HEK293 (cell line): ENCODE results near the gene LHX4.

ENCODE experiments used
- CTCF ChIA-PET: fragments of 350-600 bp; formaldehyde crosslinking; extraction: SDS; loops from one replicate; lab custom pipeline; 2021; ENCODE audit warnings: antibody characterized with exemption; lab: Yijun Ruan, JAX
- POLR2A ChIA-PET: fragments of 300-600 bp; formaldehyde crosslinking; extraction: SDS; loops from one replicate; lab custom pipeline; 2020; ENCODE audit warnings: antibody characterized with exemption, inconsistent platforms; lab: Yijun Ruan, JAX
- H3K27ac ChIP-seq: fragments of 200-500 bp; sonication (Bioruptor generic); 2 replicates; pipeline ENCODE4 v1.5.1; 2014; ENCODE audit warnings: low read depth, low read length, control low read depth, inconsistent platforms; ENCODE audit errors: extremely low read depth
- H3K36me3 ChIP-seq, 2 experiments: fragments of 200-500 bp in 1 of 2; sonication (Bioruptor generic) in 1 of 2; 1 replicate in 1 of 2; 2 replicates in 1 of 2; pipeline ENCODE4 v1.5.1; 2014 to 2017; ENCODE audit warnings: inconsistent platforms in 2 of 2, low read length in 2 of 2; ENCODE audit not compliant: control insufficient read depth in 2 of 2, insufficient read depth in 1 of 2
- H3K4me1 ChIP-seq: fragments of 200-500 bp; sonication (Bioruptor generic); 2 replicates; pipeline ENCODE4 v1.5.1; 2014; ENCODE audit warnings: mild to moderate bottlenecking, low read length, inconsistent platforms; ENCODE audit not compliant: control insufficient read depth, insufficient read depth
- H3K4me3 ChIP-seq: 2 replicates; pipeline ENCODE4 v1.5.1; 2011; ENCODE audit warnings: low read depth, mild to moderate bottlenecking, control low read depth, low read length, moderate library complexity
- H3K9me3 ChIP-seq: fragments of 200-500 bp; sonication (Bioruptor generic); 2 replicates; pipeline ENCODE4 v1.5.1; 2014; ENCODE audit warnings: low read depth, low read length, inconsistent platforms; ENCODE audit not compliant: control insufficient read depth, insufficient read depth
- EGR2 ChIP-seq: fragments of 450-650 bp; formaldehyde crosslinking; IDR thresholded peaks from 2 replicates; pipeline ENCODE4 v1.5.1; 2016; ENCODE audit warnings: low read depth, missing biosample characterization, missing genetic modification characterization
- FEZF1 ChIP-seq: fragments of 450-650 bp; formaldehyde crosslinking; IDR thresholded peaks from 2 replicates; pipeline ENCODE4 v1.5.1; 2016; ENCODE audit warnings: missing biosample characterization, missing genetic modification characterization
- HOXD13 ChIP-seq: sonication (generic); formaldehyde crosslinking; IDR thresholded peaks from 2 replicates; pipeline ENCODE4 v1.8.0; 2022; ENCODE audit warnings: missing genetic modification reagents, borderline replicate concordance
- IKZF3 ChIP-seq: fragments of 450-650 bp; IDR thresholded peaks from 2 replicates; pipeline ENCODE4 v1.5.0; 2018; ENCODE audit warnings: missing biosample characterization, mild to moderate bottlenecking, missing genetic modification characterization, moderate library complexity
- KLF7 ChIP-seq: fragments of 450-650 bp; formaldehyde crosslinking; IDR thresholded peaks from 2 replicates; pipeline ENCODE4 v1.5.1; 2016; ENCODE audit warnings: missing biosample characterization, missing genetic modification characterization, borderline replicate concordance
- OSR2 ChIP-seq: fragments of 450-650 bp; formaldehyde crosslinking; IDR thresholded peaks from 2 replicates; pipeline ENCODE4 v1.5.1; 2016; ENCODE audit warnings: missing biosample characterization, missing genetic modification characterization
- SP7 ChIP-seq: fragments of 450-650 bp; formaldehyde crosslinking; IDR thresholded peaks from 2 replicates; pipeline ENCODE4 v1.5.1; 2016; ENCODE audit warnings: missing biosample characterization, missing genetic modification characterization
- WT1 ChIP-seq: fragments of 450-650 bp; formaldehyde crosslinking; IDR thresholded peaks from 2 replicates; pipeline ENCODE4 v1.5.1; 2016; ENCODE audit warnings: missing biosample characterization, missing genetic modification characterization
- YY1 ChIP-seq: fragments of 450-650 bp; formaldehyde crosslinking; IDR thresholded peaks from 2 replicates; pipeline ENCODE4 v1.5.1; 2018; ENCODE audit warnings: missing biosample characterization, missing genetic modification characterization
- ZNF10 ChIP-seq: fragments of 450-650 bp; formaldehyde crosslinking; IDR thresholded peaks from 2 replicates; pipeline ENCODE4 v1.5.1; 2017; ENCODE audit warnings: missing biosample characterization, missing genetic modification characterization
- ZNF274 ChIP-seq, 2 experiments: fragments of 200-500 bp in 1 of 2; fragments of 450-650 bp in 1 of 2; sonication (Bioruptor generic) in 1 of 2; formaldehyde crosslinking in 1 of 2; IDR thresholded peaks; 2 replicates each; pipeline versions ENCODE4 v1.5.1 to v1.6.1; 2014 to 2016; ENCODE audit warnings: borderline replicate concordance in 1 of 2, inconsistent platforms in 1 of 2, low read length in 1 of 2, missing biosample characterization in 1 of 2, missing genetic modification characterization in 1 of 2
- ZNF302 ChIP-seq: fragments of 450-650 bp; formaldehyde crosslinking; IDR thresholded peaks from 2 replicates; pipeline ENCODE4 v1.5.1; 2016; ENCODE audit warnings: missing biosample characterization, missing genetic modification characterization, low read depth
- ZNF311 ChIP-seq: fragments of 450-650 bp; formaldehyde crosslinking; IDR thresholded peaks from 2 replicates; pipeline ENCODE4 v1.5.1; 2017; ENCODE audit warnings: missing biosample characterization, missing genetic modification characterization, borderline replicate concordance
- ZNF426 ChIP-seq: fragments of 450-650 bp; formaldehyde crosslinking; IDR thresholded peaks from 2 replicates; pipeline ENCODE4 v1.5.1; 2017; ENCODE audit warnings: missing biosample characterization, missing genetic modification characterization, mild to moderate bottlenecking, inconsistent platforms, moderate library complexity
- ZNF433 ChIP-seq: fragments of 450-650 bp; formaldehyde crosslinking; IDR thresholded peaks from 2 replicates; pipeline ENCODE4 v1.5.1; 2016; ENCODE audit warnings: missing biosample characterization, missing genetic modification characterization, low read depth
- ZNF521 ChIP-seq: fragments of 450-650 bp; formaldehyde crosslinking; IDR thresholded peaks from 2 replicates; pipeline ENCODE4 v1.5.1; 2017; ENCODE audit warnings: missing biosample characterization, mild to moderate bottlenecking, missing genetic modification characterization
- ZNF544 ChIP-seq: fragments of 450-650 bp; formaldehyde crosslinking; IDR thresholded peaks from 2 replicates; pipeline ENCODE4 v1.5.0; 2017; ENCODE audit warnings: missing biosample characterization, missing genetic modification characterization
- ZNF600 ChIP-seq: fragments of 450-650 bp; formaldehyde crosslinking; IDR thresholded peaks from 2 replicates; pipeline ENCODE4 v1.5.1; 2016; ENCODE audit warnings: missing biosample characterization, missing genetic modification characterization
- ZNF621 ChIP-seq: fragments of 450-650 bp; formaldehyde crosslinking; IDR thresholded peaks from 2 replicates; pipeline ENCODE4 v1.5.1; 2017; ENCODE audit warnings: missing biosample characterization, missing genetic modification characterization
- ZNF626 ChIP-seq: fragments of 450-650 bp; sonication (Bioruptor Pico); formaldehyde crosslinking; IDR thresholded peaks from 2 replicates; pipeline ENCODE4 v1.5.1; 2018; ENCODE audit warnings: missing biosample characterization, missing genetic modification characterization, inconsistent platforms
- ZNF658 ChIP-seq: fragments of 450-650 bp; formaldehyde crosslinking; IDR thresholded peaks from 2 replicates; pipeline ENCODE4; 2016; ENCODE audit warnings: missing biosample characterization, missing genetic modification characterization
- ZNF664 ChIP-seq: fragments of 450-650 bp; formaldehyde crosslinking; IDR thresholded peaks from 2 replicates; pipeline ENCODE4 v1.5.1; 2016; ENCODE audit warnings: missing biosample characterization, missing genetic modification characterization
- ZNF670 ChIP-seq: fragments of 450-650 bp; formaldehyde crosslinking; IDR thresholded peaks from 2 replicates; pipeline ENCODE4 v1.5.1; 2016; ENCODE audit warnings: missing biosample characterization, missing genetic modification characterization, low read depth
- ZNF76 ChIP-seq: fragments of 450-650 bp; formaldehyde crosslinking; IDR thresholded peaks from 2 replicates; pipeline ENCODE4; 2016; ENCODE audit warnings: low read depth, missing biosample characterization, missing genetic modification characterization, borderline replicate concordance
- ZNF837 ChIP-seq: fragments of 450-650 bp; formaldehyde crosslinking; IDR thresholded peaks from 2 replicates; pipeline ENCODE4 v1.5.1; 2016; ENCODE audit warnings: missing biosample characterization, missing genetic modification characterization
- ZSCAN30 ChIP-seq: fragments of 450-650 bp; IDR thresholded peaks from 2 replicates; pipeline ENCODE4 v1.5.1; 2018; ENCODE audit warnings: missing biosample characterization, mild to moderate bottlenecking, missing genetic modification characterization, moderate library complexity
- TF ChIP-seq, protein P1 (sequence below): fragments of 450-650 bp; formaldehyde crosslinking; IDR thresholded peaks from 2 replicates; pipeline ENCODE4 v1.5.1; 2016; ENCODE audit warnings: missing biosample characterization, missing genetic modification characterization
- TF ChIP-seq, protein P2 (sequence below): fragments of 450-650 bp; formaldehyde crosslinking; IDR thresholded peaks from 2 replicates; pipeline ENCODE4 v1.5.1; 2017; ENCODE audit warnings: missing biosample characterization, missing genetic modification characterization

LHX4 gene

DNA sequence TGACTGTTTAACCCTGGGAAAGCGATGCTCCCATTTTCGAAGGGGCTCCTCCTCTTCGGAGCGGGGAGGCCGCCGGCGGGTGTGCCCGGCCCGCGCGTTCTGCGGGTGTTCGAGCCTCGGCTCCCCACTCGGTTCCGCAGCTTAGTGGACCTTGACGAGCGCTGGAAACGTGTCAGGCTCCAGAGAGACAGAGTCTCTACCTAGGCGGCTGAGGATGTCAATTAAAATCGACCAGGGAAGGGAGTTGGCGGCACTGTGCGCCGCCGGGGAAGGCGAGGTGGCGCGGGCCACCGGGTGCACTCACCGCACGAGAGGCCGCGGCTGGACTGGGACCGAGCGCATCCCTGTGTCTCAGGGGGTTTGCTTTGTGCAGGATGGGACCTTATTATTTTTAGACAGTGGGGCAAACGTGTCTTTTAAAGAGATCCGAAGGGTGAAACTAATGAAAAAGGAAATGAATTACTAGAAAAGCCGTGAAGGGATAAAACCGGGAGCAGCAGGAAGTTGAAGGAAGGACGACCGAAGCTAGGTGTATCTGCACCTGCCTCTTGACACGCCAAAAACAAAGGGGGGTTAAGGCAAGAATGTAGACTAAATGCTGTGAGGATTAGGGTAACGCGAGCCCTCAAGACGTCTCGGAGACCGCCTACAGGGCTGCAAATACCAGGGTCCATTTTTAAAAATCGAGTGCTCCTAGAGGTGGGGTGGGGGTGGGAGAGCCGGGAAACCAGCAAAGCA is 5.6 kb downstream of the LHX4 start (continued):
- TF ChIP-seq KLF7 (tag by site-specific recombination) (no peak), ZNF837 (tag by site-specific recombination) (no peak), IKZF3 (tag by site-specific recombination) (no peak), ZNF626 (tag by site-specific recombination) (no peak), ZNF426 (tag by site-specific recombination) (no peak), ZSCAN30 (tag by site-specific recombination) (no peak)
- TF ChIP-seq, protein P1, sequence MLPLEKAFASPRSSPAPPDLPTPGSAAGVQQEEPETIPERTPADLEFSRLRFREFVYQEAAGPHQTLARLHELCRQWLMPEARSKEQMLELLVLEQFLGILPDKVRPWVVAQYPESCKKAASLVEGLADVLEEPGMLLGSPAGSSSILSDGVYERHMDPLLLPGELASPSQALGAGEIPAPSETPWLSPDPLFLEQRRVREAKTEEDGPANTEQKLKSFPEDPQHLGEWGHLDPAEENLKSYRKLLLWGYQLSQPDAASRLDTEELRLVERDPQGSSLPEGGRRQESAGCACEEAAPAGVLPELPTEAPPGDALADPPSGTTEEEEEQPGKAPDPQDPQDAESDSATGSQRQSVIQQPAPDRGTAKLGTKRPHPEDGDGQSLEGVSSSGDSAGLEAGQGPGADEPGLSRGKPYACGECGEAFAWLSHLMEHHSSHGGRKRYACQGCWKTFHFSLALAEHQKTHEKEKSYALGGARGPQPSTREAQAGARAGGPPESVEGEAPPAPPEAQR (tag by site-specific recombination), result no peak

DNA sequence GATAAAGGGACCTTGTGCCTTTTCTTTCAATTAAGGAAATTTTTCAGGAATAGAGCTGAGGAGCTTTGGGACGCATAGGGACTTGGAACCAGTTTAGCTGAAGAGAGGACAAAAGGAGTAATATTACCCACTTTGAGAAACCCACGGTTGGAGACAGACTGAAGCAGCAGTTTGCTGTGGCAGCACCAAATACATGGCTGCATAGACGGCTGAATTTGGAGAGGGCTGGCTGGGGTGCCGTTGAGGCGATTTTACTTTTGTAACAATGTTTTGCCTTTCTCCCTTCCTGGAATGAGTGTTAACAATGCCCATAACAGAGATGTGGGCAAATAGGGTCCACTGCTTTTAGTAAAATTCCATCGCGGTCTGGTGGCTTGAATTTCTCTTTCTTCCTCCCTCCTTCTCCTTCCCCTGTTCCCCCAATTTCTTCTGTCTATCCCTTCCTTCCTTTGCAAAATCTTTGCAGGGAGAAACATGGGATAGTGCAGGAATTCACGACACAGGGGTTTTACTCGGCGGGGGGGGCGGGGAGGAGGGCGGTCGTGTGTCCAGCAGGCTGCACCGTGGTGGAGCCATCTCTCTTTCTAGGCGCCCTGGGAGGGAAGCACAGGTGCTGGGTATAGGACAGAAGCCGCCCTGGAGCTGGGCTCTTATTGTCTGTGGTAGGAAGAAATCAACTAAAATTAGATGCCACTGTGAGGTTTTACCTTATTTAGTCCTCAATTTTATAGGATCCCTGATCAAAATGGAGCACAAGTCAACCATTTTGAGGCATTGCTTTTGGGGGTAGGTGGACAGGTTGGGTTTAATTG is 6.8 kb downstream of the LHX4 start:
- no peak overlapping the region for H3K4me3 ChIP-seq
- TF ChIP-seq ZNF433 (no peak), ZNF600 (tag by site-specific recombination) (peak; percentile 36; the same call in 1 of the 2 replicates)
- no peaks in the 10 kb centered on the region for H3K36me3 ChIP-seq
- no peaks in the 10 kb centered on the region for H3K9me3 ChIP-seq
- ChIA-PET CTCF (interaction anchor here (0.8 kb wide), 1 partner anchor 16 kb away, joined by 3 read pairs; no protein-coding TSS in a partner anchor), POLR2A (interaction anchor here (0.6 kb wide), 1 partner anchor 34 kb away, joined by 3 read pairs; no protein-coding TSS in a partner anchor)
- H3K27ac ChIP-seq, result no peak overlapping the region
- H3K4me1 ChIP-seq, result no peaks in the 10 kb centered on the region

DNA sequence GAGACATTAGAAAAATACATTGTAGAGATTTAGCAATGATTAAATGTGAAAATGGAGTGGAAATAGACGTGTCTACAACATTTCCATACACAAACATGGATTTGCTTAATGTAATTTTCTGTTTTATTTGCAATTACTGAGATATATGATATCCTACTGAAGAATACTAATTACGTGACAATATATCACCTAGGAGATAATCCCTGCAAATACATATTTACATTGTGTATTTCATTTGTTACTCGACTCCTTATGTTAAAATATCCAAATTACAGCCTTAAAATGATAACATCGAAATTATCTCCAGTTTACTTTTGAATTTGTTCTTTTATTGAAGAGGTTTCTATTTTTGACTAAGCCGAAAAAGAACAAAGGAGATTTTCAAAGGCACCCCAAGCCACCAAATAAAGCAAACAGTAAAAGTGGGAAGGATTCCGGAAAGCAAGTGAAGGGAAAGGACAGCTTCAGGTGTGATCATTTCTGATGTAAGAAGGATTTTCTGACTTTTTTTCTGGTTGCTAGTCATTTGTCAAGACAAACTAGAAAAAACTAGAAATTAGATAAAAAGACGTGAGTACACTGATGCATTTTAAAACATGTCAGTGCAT is 7.9 kb downstream of the LHX4 start:
- Histone ChIP-seq H3K27ac (no peak overlapping the region), H3K9me3 (no peaks in the 10 kb centered on the region), H3K4me3 (no peak overlapping the region), H3K36me3 (no peaks in the 10 kb centered on the region), H3K4me1 (no peaks in the 10 kb centered on the region)
- ChIA-PET CTCF (interaction anchor here (0.6 to 0.9 kb wide), 2 partner anchors 50 to 59 kb away, joined by 3 to 5 read pairs; no protein-coding TSS in a partner anchor), POLR2A (no interaction called here)
- TF ChIP-seq EGR2 (tag by site-specific recombination) (no peak), ZNF302 (tag by site-specific recombination) (no peak), ZNF544 (no peak), ZNF664 (tag by site-specific recombination) (no peak), ZNF274 (IDR thresholded peaks at IDR 0.05; ENCODE audit: low read length) (no peak), ZNF274 (tag by site-specific recombination; IDR thresholded peaks at IDR 0.05; ENCODE audit: borderline replicate concordance) (no peak), KLF7 (tag by site-specific recombination) (no peak), ZNF658 (tag by site-specific recombination) (no peak), ZNF311 (no peak), SP7 (peak; percentile 86), HOXD13 (CRISPR knock-in tag) (no peak), WT1 (peak; percentile 28; the same call in 1 of the 2 replicates), OSR2 (tag by site-specific recombination) (peak; percentile 48), ZNF433 (no peak), ZNF670 (no peak), ZNF76 (tag by site-specific recombination) (no peak), YY1 (no peak), ZNF621 (tag by site-specific recombination) (no peak), ZNF10 (tag by site-specific recombination) (no peak), FEZF1 (tag by site-specific recombination) (no peak), ZNF521 (tag by site-specific recombination) (no peak)
- TF ChIP-seq, protein P2, sequence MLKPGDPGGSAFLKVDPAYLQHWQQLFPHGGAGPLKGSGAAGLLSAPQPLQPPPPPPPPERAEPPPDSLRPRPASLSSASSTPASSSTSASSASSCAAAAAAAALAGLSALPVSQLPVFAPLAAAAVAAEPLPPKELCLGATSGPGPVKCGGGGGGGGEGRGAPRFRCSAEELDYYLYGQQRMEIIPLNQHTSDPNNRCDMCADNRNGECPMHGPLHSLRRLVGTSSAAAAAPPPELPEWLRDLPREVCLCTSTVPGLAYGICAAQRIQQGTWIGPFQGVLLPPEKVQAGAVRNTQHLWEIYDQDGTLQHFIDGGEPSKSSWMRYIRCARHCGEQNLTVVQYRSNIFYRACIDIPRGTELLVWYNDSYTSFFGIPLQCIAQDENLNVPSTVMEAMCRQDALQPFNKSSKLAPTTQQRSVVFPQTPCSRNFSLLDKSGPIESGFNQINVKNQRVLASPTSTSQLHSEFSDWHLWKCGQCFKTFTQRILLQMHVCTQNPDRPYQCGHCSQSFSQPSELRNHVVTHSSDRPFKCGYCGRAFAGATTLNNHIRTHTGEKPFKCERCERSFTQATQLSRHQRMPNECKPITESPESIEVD (tag by site-specific recombination), result peak; percentile 81
